HCT116 (cell line): ENCODE data around the gene SNAI1. TPM values are rescaled to one million over a fixed set of nuclear protein-coding genes. Genes with fewer than 3 reads are reported as not detected.

Experiments used
- ATAC-seq: fragments of 200-7000 bp; cut with Tn5 transposase; 2 replicates; pipeline ENCODE4 v1.9.1; 2020; ENCODE audit warnings: mild to moderate bottlenecking, moderate library complexity
- BruUV-seq: library from RNA; stranded (reverse); fragments of 400-500 nt; replicated peaks from 2 replicates; lab custom pipeline; 2021; lab: Mats Ljungman, UMichigan
- CTCF ChIA-PET: fragments of 300-600 bp; sonication (Branson Sonifier 250); formaldehyde crosslinking; loops from one replicate; lab custom pipeline; 2021; ENCODE audit warnings: antibody characterized with exemption; lab: Charles Lee
- POLR2A ChIA-PET: fragments of 300-600, 350-600 bp; sonication (Branson Sonifier 250); formaldehyde crosslinking; loops from one replicate; lab custom pipeline; 2021; ENCODE audit warnings: antibody characterized with exemption; lab: Charles Lee
- RAD21 ChIA-PET, 2 experiments: fragments of 300-600 bp; sonication (Branson Sonifier 250); formaldehyde crosslinking; loops; one replicate each; lab custom pipeline; 2023; ENCODE audit warnings: low total read pairs in 2 of 2; ENCODE audit not compliant: uncharacterized antibody in 2 of 2, unreplicated experiment in 2 of 2, low non-redundant PET in 1 of 2; lab: Charles Lee
- DNase-seq: peaks from one replicate; pipeline ENCODE4 v3.0.0-alpha.2; 2010; ENCODE audit warnings: low read depth, low spot score
- H2AFZ ChIP-seq: fragments of 200-600 bp; shearing (Covaris generic), sonication (generic); 2 replicates; pipeline ENCODE4 v1.6.1; 2017; ENCODE audit warnings: low read depth, mixed run types, mixed read lengths, antibody characterized with exemption, low read length; ENCODE audit not compliant: poor library complexity, severe bottlenecking
- H3K27ac ChIP-seq: 2 replicates; pipeline ENCODE4 v1.5.1; 2012; ENCODE audit warnings: low read depth, low read length
- H3K27me3 ChIP-seq: fragments of 200-600 bp; sonication (generic); 2 replicates; pipeline ENCODE4 v1.6.1; 2016; ENCODE audit warnings: mixed run types, low read length, mixed read lengths; ENCODE audit not compliant: insufficient read depth
- H3K36me3 ChIP-seq, 2 experiments: fragments of 200-500 bp in 1 of 2; fragments of 200-600 bp in 1 of 2; sonication (Bioruptor generic) in 1 of 2; sonication (generic) in 1 of 2; 2 replicates each; pipeline versions ENCODE4 v1.5.1 to v1.6.1; 2014 to 2016; ENCODE audit warnings: low read length in 2 of 2, inconsistent platforms in 1 of 2, mixed read lengths in 1 of 2, mixed run types in 1 of 2; ENCODE audit not compliant: insufficient read depth in 2 of 2, control insufficient read depth in 1 of 2
- H3K4me1 ChIP-seq, 2 experiments: fragments of 200-600 bp in 1 of 2; sonication (generic) in 1 of 2; 2 replicates each; pipeline versions ENCODE4 v1.5.1 to v1.6.1; 2012 to 2017; ENCODE audit warnings: low read length in 2 of 2, inconsistent platforms in 1 of 2, mild to moderate bottlenecking in 1 of 2, mixed read lengths in 1 of 2, mixed run types in 1 of 2, moderate library complexity in 1 of 2; ENCODE audit not compliant: insufficient read depth in 2 of 2, control insufficient read depth in 1 of 2
- H3K4me2 ChIP-seq: fragments of 200-600 bp; sonication (generic); 2 replicates; pipeline ENCODE4 v1.6.1; 2017; ENCODE audit warnings: mixed run types, low read length, mixed read lengths
- H3K4me3 ChIP-seq, 2 experiments: fragments of 200-600 bp in 1 of 2; sonication (generic) in 1 of 2; replicated peaks in 1 of 2; 2 replicates each; pipeline ENCODE4 v1.5.1; 2011 to 2016; ENCODE audit warnings: low read length in 2 of 2, control low read depth in 1 of 2, low read depth in 1 of 2, mild to moderate bottlenecking in 1 of 2, mixed read lengths in 1 of 2, mixed run types in 1 of 2
- H3K79me2 ChIP-seq: fragments of 200-600 bp; sonication (generic); 2 replicates; pipeline ENCODE4 v1.6.1; 2017; ENCODE audit warnings: mild to moderate bottlenecking, mixed run types, low read length, moderate library complexity, mixed read lengths; ENCODE audit not compliant: insufficient read depth
- H3K9ac ChIP-seq: fragments of 200-600 bp; sonication (generic); 2 replicates; pipeline ENCODE4 v1.6.1; 2016; ENCODE audit warnings: low read length, mixed read lengths
- H3K9me2 ChIP-seq: fragments of 200-600 bp; sonication (generic), shearing (Covaris generic); 2 replicates; pipeline ENCODE4 v1.6.1; 2017; ENCODE audit warnings: mixed run types, mild to moderate bottlenecking, moderate library complexity; ENCODE audit not compliant: insufficient read depth
- H3K9me3 ChIP-seq, 2 experiments: fragments of 200-500 bp in 1 of 2; fragments of 200-600 bp in 1 of 2; sonication (Bioruptor generic) in 1 of 2; sonication (generic) in 1 of 2; 2 replicates each; pipeline ENCODE4 v1.6.1; 2014 to 2017; ENCODE audit warnings: low read length in 2 of 2, mixed read lengths in 2 of 2, inconsistent platforms in 1 of 2, low read depth in 1 of 2, mild to moderate bottlenecking in 1 of 2, mixed run types in 1 of 2, moderate library complexity in 1 of 2; ENCODE audit not compliant: control insufficient read depth in 1 of 2, insufficient read depth in 1 of 2
- H4K20me1 ChIP-seq: fragments of 200-600 bp; sonication (generic), shearing (Covaris generic); 2 replicates; pipeline ENCODE4 v1.6.1; 2017; ENCODE audit warnings: mixed run types, mild to moderate bottlenecking, moderate library complexity; ENCODE audit not compliant: insufficient read depth
- EGR1 ChIP-seq: IDR thresholded peaks from 2 replicates; pipeline ENCODE4 v1.6.1; 2012; ENCODE audit warnings: low read depth
- ELF1 ChIP-seq: IDR thresholded peaks from 2 replicates; pipeline ENCODE4 v1.6.1; 2012; ENCODE audit warnings: low read depth, borderline replicate concordance
- EZH2phosphoT487 ChIP-seq: fragments of 200-600 bp; IDR thresholded peaks from 2 replicates; pipeline ENCODE4 v1.6.1; 2018; ENCODE audit warnings: antibody characterized with exemption, borderline replicate concordance
- FOSL1 ChIP-seq: IDR thresholded peaks from 2 replicates; pipeline ENCODE4 v1.6.1; 2012; ENCODE audit warnings: low read depth
- JUND ChIP-seq: IDR thresholded peaks from 2 replicates; pipeline ENCODE4 v1.6.1; 2012
- MAX ChIP-seq: IDR thresholded peaks from 2 replicates; pipeline ENCODE4 v1.6.1; 2012
- POLR2A ChIP-seq: IDR thresholded peaks from 2 replicates; pipeline ENCODE4 v1.7.0; 2011; ENCODE audit warnings: borderline replicate concordance; ENCODE audit not compliant: insufficient read depth, insufficient read length; ENCODE audit errors: extremely low read depth
- RAD21 ChIP-seq: IDR thresholded peaks from 2 replicates; pipeline ENCODE4 v1.6.1; 2012; ENCODE audit warnings: low read depth, mild to moderate bottlenecking
- SIN3A ChIP-seq: IDR thresholded peaks from 2 replicates; pipeline ENCODE4 v1.6.1; 2012; ENCODE audit warnings: low read depth
- TCF7L2 ChIP-seq: IDR thresholded peaks from 2 replicates; pipeline ENCODE4 v1.7.0; 2011; ENCODE audit warnings: borderline replicate concordance, inconsistent platforms; ENCODE audit not compliant: insufficient read depth, insufficient read length; ENCODE audit errors: extremely low read depth
- ZFX ChIP-seq: fragments of 450-650 bp; IDR thresholded peaks from 2 replicates; pipeline ENCODE4 v1.6.1; 2017
- ZNF274 ChIP-seq: fragments of 200-500 bp; sonication (Bioruptor generic); IDR thresholded peaks from 2 replicates; pipeline ENCODE4 v1.6.1; 2014; ENCODE audit warnings: mild to moderate bottlenecking, low read depth, low read length, inconsistent platforms
- intact Hi-C: fragments of 100-400 bp; cut with micrococcal nuclease; formaldehyde crosslinking; loops from 2 replicates; pipeline ENCODE4 v1.10.0; 2022
- total RNA-seq: library from RNA; stranded (reverse); gene quantifications from one replicate; pipeline ENCODE4 v1.2.1, GENCODE V29; 2021; ENCODE audit not compliant: unreplicated experiment

SNAI1 gene
- total RNA-seq, 1 experiment from 2014 or later: 13.4 TPM

- no peak for TF ChIP-seq POLR2A
Measured at GRCh38 chr20:49981218-49982071, 1.3 kb upstream of the SNAI1 start (continued).

- no peak for DNase-seq
- Histone ChIP-seq H3K4me3 (peak overlapping the region; percentile 4 to 43; a peak in 1 of 4 replicates), H3K27ac (peak overlapping the region; percentile 59; the same call in 1 of the 2 replicates)
- RAD21 ChIA-PET: interaction anchor here (1.0 to 1.1 kb wide), 2 partner anchors 89 kb away, joined by 3 to 4 read pairs; no protein-coding TSS in a partner anchor
- no peak for TF ChIP-seq FOSL1
- no peak for TF ChIP-seq MAX
- no peak for TF ChIP-seq ZFX
- no peak for TF ChIP-seq TCF7L2
- no peak for TF ChIP-seq EZH2phosphoT487
- TF ChIP-seq RAD21: no peak
- no peak for TF ChIP-seq ELF1
- no peak for TF ChIP-seq POLR2A
- TF ChIP-seq ZNF274: no peak
- TF ChIP-seq SIN3A: no peak
- no peak for TF ChIP-seq EGR1
- TF ChIP-seq JUND: no peak
- TF ChIP-seq, all 23 proteins: peak for 0
- no peak overlapping the region for H2AFZ ChIP-seq
- peaks cover 12 to 57% of the 10 kb centered on the region in 2 experiments for H3K4me1 ChIP-seq
- TSS peak; percentile 42 for BruUV-seq
- no peak for ATAC-seq
- intact Hi-C loops: loop anchor here (5.0 kb wide), 1 partner anchor 185 kb away; no protein-coding TSS in a partner anchor
- H3K27me3 ChIP-seq: no peaks in the 10 kb centered on the region
- ChIA-PET CTCF (interaction anchor here (6.9 kb wide), 1 partner anchor 89 kb away, joined by 128 read pairs; no protein-coding TSS in a partner anchor), POLR2A (interaction anchor here (1.5 kb wide), 1 partner anchor 89 kb away, joined by 7 read pairs; no protein-coding TSS in a partner anchor)
- H3K9me3 ChIP-seq: no peaks in the 10 kb centered on the region
- peak overlapping the region; percentile 55 for H3K9ac ChIP-seq
- peaks cover 13 to 33% of the 10 kb centered on the region in 2 experiments for H3K36me3 ChIP-seq
- no peaks in the 10 kb centered on the region for H3K9me2 ChIP-seq
- peaks cover 42% of the 10 kb centered on the region for H3K79me2 ChIP-seq
- H3K4me2 ChIP-seq: peak overlapping the region; percentile 76
- H4K20me1 ChIP-seq: no peaks in the 10 kb centered on the region
Measured at GRCh38 chr20:49982072-49982345, 771 bp upstream of the SNAI1 start.
